Fibroblast of lung (primary cell): ENCODE measurements around the gene TPD52L1. TPM values are rescaled to one million over a fixed set of nuclear protein-coding genes. Genes with fewer than 3 reads are reported as not detected.

Source experiments
- DNase-seq, 2 donors: peaks; one replicate each; pipeline versions ENCODE4 v3.0.0 to v3.0.0-alpha.2; 2010; ENCODE audit warnings: low read depth in 2 of 2
- H2AFZ ChIP-seq: 2 replicates; pipeline ENCODE4 v1.5.1; 2012; ENCODE audit warnings: low read length, control low read depth, inconsistent platforms
- H3K27ac ChIP-seq: 2 replicates; pipeline ENCODE4 v1.5.1; 2011; ENCODE audit warnings: low read length, control low read depth; ENCODE audit not compliant: insufficient read depth
- H3K27me3 ChIP-seq: 2 replicates; pipeline ENCODE4 v1.5.1; 2011; ENCODE audit warnings: mild to moderate bottlenecking, low read length; ENCODE audit not compliant: control insufficient read depth, insufficient read depth
- H3K36me3 ChIP-seq: 2 replicates; pipeline ENCODE4 v1.5.1; 2011; ENCODE audit warnings: low read length; ENCODE audit not compliant: control insufficient read depth, insufficient read depth
- H3K4me1 ChIP-seq: 2 replicates; pipeline ENCODE4 v1.5.1; 2011; ENCODE audit warnings: low read length; ENCODE audit not compliant: control insufficient read depth, insufficient read depth; ENCODE audit errors: extremely low read depth
- H3K4me2 ChIP-seq: 2 replicates; pipeline ENCODE4 v1.5.1; 2011; ENCODE audit warnings: low read length, control low read depth; ENCODE audit not compliant: insufficient read depth; ENCODE audit errors: extremely low read depth
- H3K4me3 ChIP-seq, 4 experiments: fragments of 200-600 bp in 1 of 4; sonication (generic) in 1 of 4; replicated peaks in 1 of 4; 2 replicates each; pipeline ENCODE4 v1.5.1; 2011 to 2016; ENCODE audit warnings: low read length in 4 of 4, low read depth in 3 of 4, mild to moderate bottlenecking in 3 of 4, control low read depth in 2 of 4, inconsistent platforms in 1 of 4, mixed read lengths in 1 of 4; ENCODE audit not compliant: insufficient read depth in 1 of 4; ENCODE audit errors: control extremely low read depth in 1 of 4
- H3K79me2 ChIP-seq: 2 replicates; pipeline ENCODE4 v1.5.1; 2012; ENCODE audit warnings: mild to moderate bottlenecking, low read length, inconsistent platforms; ENCODE audit not compliant: control insufficient read depth, insufficient read depth
- H3K9ac ChIP-seq: 2 replicates; pipeline ENCODE4 v1.5.1; 2011; ENCODE audit warnings: mild to moderate bottlenecking, low read length, control low read depth; ENCODE audit not compliant: insufficient read depth
- H3K9me3 ChIP-seq: 2 replicates; pipeline ENCODE4 v1.5.1; 2012; ENCODE audit warnings: low read depth, low read length; ENCODE audit not compliant: control insufficient read depth, insufficient read depth
- H4K20me1 ChIP-seq: 2 replicates; pipeline ENCODE4 v1.5.1; 2011; ENCODE audit warnings: low read length; ENCODE audit not compliant: control insufficient read depth, insufficient read depth; ENCODE audit errors: extremely low read depth
- EZH2 ChIP-seq: IDR thresholded peaks from 2 replicates; pipeline ENCODE4 v1.5.1; 2012; ENCODE audit warnings: low read length, control low read depth, mild to moderate bottlenecking; ENCODE audit errors: missing control alignments
- polyA plus RNA-seq, 2 donors: library from polyadenylated mRNA; depleted of rRNA in 1 of 2; stranded (reverse) in 1 of 2; unstranded in 1 of 2; fragments of >200 nt; gene quantifications; 2 replicates each; pipeline ENCODE4 v1.2.1, GENCODE V29; 2011 to 2012; ENCODE audit warnings: missing spikeins in 1 of 2
- total RNA-seq: library from RNA; depleted of rRNA; stranded (reverse); fragments of >200 nt; gene quantifications from 2 replicates; pipeline ENCODE4 v1.2.1, GENCODE V29; 2014
- TF ChIP-seq, protein P1 (sequence below), 2 donors: IDR thresholded peaks in 1 of 2; conservative IDR thresholded peaks in 1 of 2; 1 replicate in 1 of 2; 2 replicates in 1 of 2; pipeline ENCODE4 v1.5.1; 2011 to 2012; ENCODE audit warnings: low read length in 2 of 2, control low read depth in 1 of 2, inconsistent platforms in 1 of 2, low read depth in 1 of 2, mild to moderate bottlenecking in 1 of 2

The TPD52L1 gene
- total and polyA plus RNA-seq, 2 donors (not counting 1 experiment from before 2014, with no cell fraction given) = 41.0 to 75.9 TPM

DNA sequence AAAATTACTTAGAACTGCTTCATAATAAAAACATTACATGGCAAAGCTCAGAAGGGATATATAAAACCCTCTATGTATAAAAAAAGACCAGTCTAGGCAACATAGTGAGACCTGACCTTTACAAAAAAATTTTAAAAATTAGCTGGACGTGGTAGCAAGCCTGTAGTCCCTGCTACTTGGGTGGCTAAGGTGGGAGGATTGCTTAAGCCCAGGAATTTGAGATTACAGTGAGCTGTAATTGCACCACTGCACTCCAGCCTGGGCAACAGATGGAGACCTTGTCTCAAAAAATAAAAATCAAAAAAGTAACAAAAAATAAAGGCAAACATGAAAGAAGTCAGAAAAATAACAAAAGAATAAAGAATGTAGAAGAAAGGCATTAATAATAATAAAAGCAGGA is 21.5 kb upstream of the TPD52L1 start:
- no peaks in the 10 kb centered on the region for H3K4me1 ChIP-seq

DNA sequence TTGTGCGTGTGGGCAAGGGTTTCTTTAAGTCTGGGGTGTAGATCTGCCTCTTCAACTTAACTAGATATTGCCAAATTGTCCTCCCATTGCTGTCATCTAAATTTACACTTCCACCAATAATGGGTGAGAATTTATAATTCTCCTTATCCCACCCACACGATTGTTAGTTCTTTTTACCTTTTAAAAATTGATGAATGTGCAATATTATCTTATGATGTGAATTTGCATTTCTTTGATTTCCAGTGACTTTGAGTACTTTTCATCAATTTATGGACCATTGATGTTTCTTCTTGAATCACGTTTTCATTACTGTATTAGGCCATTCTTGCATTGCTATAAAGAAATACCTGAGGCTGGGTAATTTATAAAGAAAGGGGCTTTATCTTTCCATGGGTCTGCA is 17.2 kb upstream of the TPD52L1 start:
- H3K4me2 ChIP-seq = no peak overlapping the region
- no peak for DNase-seq
- H3K27me3 ChIP-seq = no peaks in the 10 kb centered on the region
- no peak overlapping the region for H2AFZ ChIP-seq
- H3K36me3 ChIP-seq = no peaks in the 10 kb centered on the region
- H3K79me2 ChIP-seq = no peaks in the 10 kb centered on the region
- H3K27ac ChIP-seq = no peak overlapping the region
- H3K4me3 ChIP-seq = no peak overlapping the region
- TF ChIP-seq, protein P1, sequence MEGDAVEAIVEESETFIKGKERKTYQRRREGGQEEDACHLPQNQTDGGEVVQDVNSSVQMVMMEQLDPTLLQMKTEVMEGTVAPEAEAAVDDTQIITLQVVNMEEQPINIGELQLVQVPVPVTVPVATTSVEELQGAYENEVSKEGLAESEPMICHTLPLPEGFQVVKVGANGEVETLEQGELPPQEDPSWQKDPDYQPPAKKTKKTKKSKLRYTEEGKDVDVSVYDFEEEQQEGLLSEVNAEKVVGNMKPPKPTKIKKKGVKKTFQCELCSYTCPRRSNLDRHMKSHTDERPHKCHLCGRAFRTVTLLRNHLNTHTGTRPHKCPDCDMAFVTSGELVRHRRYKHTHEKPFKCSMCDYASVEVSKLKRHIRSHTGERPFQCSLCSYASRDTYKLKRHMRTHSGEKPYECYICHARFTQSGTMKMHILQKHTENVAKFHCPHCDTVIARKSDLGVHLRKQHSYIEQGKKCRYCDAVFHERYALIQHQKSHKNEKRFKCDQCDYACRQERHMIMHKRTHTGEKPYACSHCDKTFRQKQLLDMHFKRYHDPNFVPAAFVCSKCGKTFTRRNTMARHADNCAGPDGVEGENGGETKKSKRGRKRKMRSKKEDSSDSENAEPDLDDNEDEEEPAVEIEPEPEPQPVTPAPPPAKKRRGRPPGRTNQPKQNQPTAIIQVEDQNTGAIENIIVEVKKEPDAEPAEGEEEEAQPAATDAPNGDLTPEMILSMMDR (conservative IDR thresholded peaks at IDR 0.05 in 1 of 2, IDR thresholded peaks at IDR 0.05 in 1 of 2; ENCODE audit: low read depth in 1 of 2, low read length in 2 of 2) = no peak
- no peak for TF ChIP-seq EZH2
- H3K4me1 ChIP-seq = no peaks in the 10 kb centered on the region
- no peak overlapping the region for H3K9ac ChIP-seq
- no peaks in the 10 kb centered on the region for H4K20me1 ChIP-seq
- H3K9me3 ChIP-seq = no peaks in the 10 kb centered on the region

More for the DNA sequence above, 21.5 kb upstream of the TPD52L1 start:
- H3K9ac ChIP-seq = no peak overlapping the region
- no peak for TF ChIP-seq EZH2
- TF ChIP-seq, protein P1 (conservative IDR thresholded peaks at IDR 0.05 in 1 of 2, IDR thresholded peaks at IDR 0.05 in 1 of 2; ENCODE audit: low read depth in 1 of 2, low read length in 2 of 2) = no peak
- H3K4me3 ChIP-seq = no peak overlapping the region
- no peak overlapping the region for H2AFZ ChIP-seq
- H4K20me1 ChIP-seq = no peaks in the 10 kb centered on the region
- no peak overlapping the region for H3K4me2 ChIP-seq
- H3K79me2 ChIP-seq = no peaks in the 10 kb centered on the region
- no peak for DNase-seq
- H3K36me3 ChIP-seq = no peaks in the 10 kb centered on the region
- H3K9me3 ChIP-seq = no peaks in the 10 kb centered on the region
- no peak overlapping the region for H3K27ac ChIP-seq
- no peaks in the 10 kb centered on the region for H3K27me3 ChIP-seq

DNA sequence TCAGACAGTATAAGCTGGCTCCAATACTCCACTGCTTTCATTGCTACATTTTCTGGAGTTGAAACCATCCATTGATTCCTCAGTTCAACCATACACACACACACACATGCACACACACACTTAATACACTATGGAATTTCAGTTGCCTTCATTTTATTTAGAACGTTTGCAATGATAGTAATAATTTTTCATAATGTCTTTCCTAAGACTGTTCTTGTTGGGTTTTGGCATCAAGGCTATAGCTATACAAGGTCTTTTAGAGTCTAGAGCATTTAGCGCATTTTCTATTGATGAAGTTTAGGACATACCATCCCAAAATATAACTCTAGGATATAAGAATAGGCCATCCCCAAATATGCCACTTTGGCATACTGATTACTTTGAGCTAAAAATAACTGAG is 15.5 kb upstream of the TPD52L1 start:
- H3K27ac ChIP-seq = no peak overlapping the region
- no peak overlapping the region for H3K4me2 ChIP-seq
- H3K9me3 ChIP-seq = no peaks in the 10 kb centered on the region
- H3K79me2 ChIP-seq = no peaks in the 10 kb centered on the region
- no peak overlapping the region for H3K4me3 ChIP-seq
- H3K9ac ChIP-seq = no peak overlapping the region
- H4K20me1 ChIP-seq = no peaks in the 10 kb centered on the region
- no peaks in the 10 kb centered on the region for H3K36me3 ChIP-seq
- H3K27me3 ChIP-seq = no peaks in the 10 kb centered on the region
- no peak for DNase-seq
- TF ChIP-seq, protein P1 (conservative IDR thresholded peaks at IDR 0.05 in 1 of 2, IDR thresholded peaks at IDR 0.05 in 1 of 2; ENCODE audit: low read depth in 1 of 2, low read length in 2 of 2) = no peak
- TF ChIP-seq EZH2 = no peak
- H3K4me1 ChIP-seq = no peaks in the 10 kb centered on the region
- H2AFZ ChIP-seq = no peak overlapping the region
